Natural killer cell (primary cell): ENCODE results near the gene SCN11A. TPM values are rescaled to one million over a fixed set of nuclear protein-coding genes. Genes with fewer than 3 reads are reported as not detected.

Experiments
- ATAC-seq, 3 donors: fragments of 150-1000 bp in 2 of 3; fragments of 200-7000 bp in 1 of 3; cut with Tn5 transposase; 1 replicate in 1 of 3; 2 replicates in 2 of 3; pipeline ENCODE4 v1.10.0; 2021; ENCODE audit warnings: mild to moderate bottlenecking in 2 of 3, moderate library complexity in 2 of 3
- DNase-seq, 2 donors: peaks; one replicate each; pipeline versions ENCODE4 v3.0.0 to v3.0.0-alpha.2; 2013 to 2021; ENCODE audit warnings: mixed read lengths in 1 of 2
- H3K27ac ChIP-seq: one replicate; pipeline ENCODE4 v1.5.1; 2013; ENCODE audit warnings: mild to moderate bottlenecking, low read length
- H3K27me3 ChIP-seq: one replicate; pipeline ENCODE4 v1.6.1; 2013; ENCODE audit warnings: low read length; ENCODE audit not compliant: control insufficient read depth, insufficient read depth
- H3K36me3 ChIP-seq: one replicate; pipeline ENCODE4 v1.6.1; 2013; ENCODE audit warnings: low read length; ENCODE audit not compliant: control insufficient read depth, insufficient read depth
- H3K4me1 ChIP-seq: one replicate; pipeline ENCODE4 v1.6.1; 2013; ENCODE audit warnings: low read length; ENCODE audit not compliant: control insufficient read depth, insufficient read depth
- H3K4me3 ChIP-seq: one replicate; pipeline ENCODE4 v1.5.1; 2013; ENCODE audit warnings: low read length
- H3K9me3 ChIP-seq: one replicate; pipeline ENCODE4 v1.6.1; 2013; ENCODE audit warnings: low read length; ENCODE audit not compliant: control insufficient read depth, insufficient read depth
- H3K27ac Mint-ChIP-seq, 2 donors: one replicate each; pipeline ENCODE4 v1.8.0; 2022; ENCODE audit warnings: mild to moderate bottlenecking in 2 of 2, mixed read lengths in 2 of 2, moderate library complexity in 1 of 2
- H3K27me3 Mint-ChIP-seq, 2 donors: one replicate each; pipeline ENCODE4 v1.8.0; 2022; ENCODE audit warnings: low read depth in 2 of 2, mixed read lengths in 2 of 2
- H3K36me3 Mint-ChIP-seq: one replicate; pipeline ENCODE4 v1.8.0; 2022; ENCODE audit warnings: mixed read lengths
- H3K4me1 Mint-ChIP-seq, 2 donors: one replicate each; pipeline ENCODE4 v1.8.0; 2022; ENCODE audit warnings: mixed read lengths in 2 of 2
- H3K4me3 Mint-ChIP-seq: one replicate; pipeline ENCODE4 v1.8.0; 2022; ENCODE audit warnings: mild to moderate bottlenecking, moderate library complexity, mixed read lengths
- H3K9me3 Mint-ChIP-seq, 2 donors: one replicate each; pipeline ENCODE4 v1.8.0; 2022; ENCODE audit warnings: mixed read lengths in 2 of 2
- CTCF ChIP-seq: fragments of 200-600 bp; IDR thresholded peaks from one replicate; pipeline ENCODE4 v1.8.0; 2022; ENCODE audit warnings: antibody characterized with exemption
- WGBS: methylation state at CpG from one replicate; pipeline ENCODE4 v1.1.7; 2013; ENCODE audit warnings: missing lambda C conversion rate; ENCODE audit not compliant: insufficient coverage; 5-methylcytosine and 5-hydroxymethylcytosine counted together
- intact Hi-C: fragments of 100-400 bp; cut with micrococcal nuclease; formaldehyde crosslinking; loops from one replicate; pipeline ENCODE4 v1.14.2; 2022
- total RNA-seq, 4 donors: library from RNA; stranded (reverse); fragments of 120-200 nt in 1 of 4; gene quantifications; one replicate each; pipeline versions ENCODE4 v1.2.3 to v1.2.4, GENCODE V29; 2013 to 2022

The SCN11A gene
- total RNA-seq = under 1 TPM in 2 of 3 donors, not detected in 1; 0.07 to 0.08 TPM
- total RNA-seq (2013) = 0.09 TPM

GRCh38 chr3:39051649-39052561 is at the start of gene SCN11A, which contains the start of gene WDR48:
Gene SCN11A (minus strand): TSS chr3:39051944. CDS start chr3:38950362, 101,582 bp downstream.
Gene WDR48 (plus strand): TSS chr3:39052016. CDS start chr3:39052026, 10 bp downstream.
- under 1% methylated on average over 67 of the region's 68 CpGs for WGBS
- H3K9me3 Mint-ChIP-seq = no peaks in the 10 kb centered on the region
- Histone ChIP-seq H3K4me1 (peaks cover 15% of the 10 kb centered on the region), H3K36me3 (no peaks in the 10 kb centered on the region), H3K9me3 (no peaks in the 10 kb centered on the region), H3K27ac (peak within 1 kb of the TSS; percentile 93), H3K4me3 (peak within 1 kb of the TSS; percentile 91), H3K27me3 (no peaks in the 10 kb centered on the region)
- no peaks in the 10 kb centered on the region for H3K27me3 Mint-ChIP-seq
- intact Hi-C loops = loop anchor here (5.0 kb wide), 2 partner anchors 330 to 355 kb away; partner anchors contain the start of genes RPSA and SLC25A38
- H3K27ac Mint-ChIP-seq = peak within 1 kb of the TSS; percentile 98 to 99
- peak; percentile 89 to 98 for DNase-seq
- H3K4me3 Mint-ChIP-seq = peak within 1 kb of the TSS; percentile 97
- TF ChIP-seq CTCF = no peak
- peaks cover 23 to 39% of the 10 kb centered on the region in 2 donors for H3K4me1 Mint-ChIP-seq
- no peaks in the 10 kb centered on the region for H3K36me3 Mint-ChIP-seq
- peak; percentile 88 to 95 (median 90) for ATAC-seq

- no peaks in the 10 kb centered on the region for H3K9me3 ChIP-seq
- no peaks in the 10 kb centered on the region for H3K9me3 Mint-ChIP-seq
- peaks cover 22% of the 10 kb centered on the region for H3K36me3 ChIP-seq
- 65% methylated on average over 4 of the region's 5 CpGs for WGBS
- peak; percentile 59 for TF ChIP-seq CTCF
- H3K27me3 ChIP-seq = no peaks in the 10 kb centered on the region
- no peaks in the 10 kb centered on the region for H3K36me3 Mint-ChIP-seq
- DNase-seq = peak in 1 of 2 donors; percentile 78
- intact Hi-C loops = loop anchor here (1.0 to 10.0 kb wide), 2 partner anchors 84 to 187 kb away; no protein-coding TSS in a partner anchor
- no peak overlapping the region for H3K27ac ChIP-seq
- peak; percentile 63 to 90 (median 67) for ATAC-seq
- peaks cover 0 to 13% of the 10 kb centered on the region in 2 donors for H3K27me3 Mint-ChIP-seq
- no peak overlapping the region for H3K4me3 ChIP-seq
- no peak overlapping the region for H3K4me3 Mint-ChIP-seq
- H3K4me1 ChIP-seq = peaks cover 5% of the 10 kb centered on the region
- no peak overlapping the region for H3K27ac Mint-ChIP-seq
- peaks cover 13 to 32% of the 10 kb centered on the region in 2 donors for H3K4me1 Mint-ChIP-seq
Measured at GRCh38 chr3:39101022-39101689, 49.4 kb upstream of the SCN11A start.

- Histone ChIP-seq H3K9me3 (no peaks in the 10 kb centered on the region), H3K36me3 (peaks cover 29% of the 10 kb centered on the region), H3K27me3 (no peaks in the 10 kb centered on the region), H3K27ac (no peak overlapping the region), H3K4me1 (peaks cover 5% of the 10 kb centered on the region), H3K4me3 (no peak overlapping the region)
- H3K4me3 Mint-ChIP-seq = no peak overlapping the region
- ATAC-seq (no peak), DNase-seq (no peak)
- intact Hi-C loops = loop anchor here (10.0 kb wide), 1 partner anchor 84 kb away; no protein-coding TSS in a partner anchor
- no peak for TF ChIP-seq CTCF
- peaks cover 7 to 27% of the 10 kb centered on the region in 2 donors for H3K4me1 Mint-ChIP-seq
- peaks cover 0 to 7% of the 10 kb centered on the region in 2 donors for H3K27me3 Mint-ChIP-seq
- WGBS = 94% methylated on average over 9 of the region's 9 CpGs
- no peaks in the 10 kb centered on the region for H3K36me3 Mint-ChIP-seq
- no peak overlapping the region for H3K27ac Mint-ChIP-seq
- no peaks in the 10 kb centered on the region for H3K9me3 Mint-ChIP-seq
Measured at GRCh38 chr3:39100500-39100886, 48.7 kb upstream of the SCN11A start.
